Kasumi-1 (cell line): Measurements from ENCODE around the gene CTBP2.

Source experiments
- DNase-seq, 2 experiments: peaks; one replicate each; lab custom pipeline; 2025; lab: John Stamatoyannopoulos, UW

The CTBP2 gene

GRCh38 chr10:125159932-125160855 is at the start of gene CTBP2:
Gene CTBP2 (minus strand): TSS chr10:125160563.
- DNase-seq = peak; percentile 71 to 74

- no peak for DNase-seq
Observed at GRCh38 chr10:125209591-125210355, 49.4 kb upstream of the CTBP2 start.

- DNase-seq = no peak
Observed at GRCh38 chr10:125208854-125209565, 48.6 kb upstream of the CTBP2 start.

GRCh38 chr10:125206623-125207022 is 46.3 kb upstream of the CTBP2 start:
- no peak for DNase-seq

- no peak for DNase-seq
Observed at GRCh38 chr10:125205431-125205830, 45.1 kb upstream of the CTBP2 start.

GRCh38 chr10:125204400-125204799 is 44.0 kb upstream of the CTBP2 start:
- no peak for DNase-seq

GRCh38 chr10:125203186-125203800 is 42.9 kb upstream of the CTBP2 start:
- DNase-seq = no peak

GRCh38 chr10:125201791-125202622 is 41.6 kb upstream of the CTBP2 start:
- no peak for DNase-seq

- no peak for DNase-seq
Observed at GRCh38 chr10:125201108-125201524, 40.8 kb upstream of the CTBP2 start.

- no peak for DNase-seq
Observed at GRCh38 chr10:125200396-125200795, 40.0 kb upstream of the CTBP2 start.

- no peak for DNase-seq
Observed at GRCh38 chr10:125199270-125199669, 38.9 kb upstream of the CTBP2 start.

- no peak for DNase-seq
Observed at GRCh38 chr10:125194814-125195213, 34.5 kb upstream of the CTBP2 start.

GRCh38 chr10:125193306-125193877 is 33.0 kb upstream of the CTBP2 start:
- DNase-seq = no peak

GRCh38 chr10:125192620-125193019 is 32.3 kb upstream of the CTBP2 start:
- DNase-seq = no peak

- no peak for DNase-seq
Observed at GRCh38 chr10:125192005-125192404, 31.6 kb upstream of the CTBP2 start.

- DNase-seq = no peak
Observed at GRCh38 chr10:125190946-125191345, 30.6 kb upstream of the CTBP2 start.

- DNase-seq = no peak
Observed at GRCh38 chr10:125190414-125190813, 30.1 kb upstream of the CTBP2 start.

GRCh38 chr10:125189162-125189561 is 28.8 kb upstream of the CTBP2 start:
- no peak for DNase-seq

- DNase-seq = no peak
Observed at GRCh38 chr10:125187238-125188194, 27.2 kb upstream of the CTBP2 start.
